CD1c-positive myeloid dendritic cell (primary cell): ENCODE results near the gene SCCPDH.
"Not testable (repeated sequence)": the region's sequence is repeated elsewhere in the genome, so short reads cannot be mapped to it uniquely, and the experiment has no call there.

ENCODE experiments used
- DNase-seq: peaks from one replicate; pipeline ENCODE4 v3.0.0-alpha.2; 2016; ENCODE audit errors: extremely low spot score

The SCCPDH gene

DNA sequence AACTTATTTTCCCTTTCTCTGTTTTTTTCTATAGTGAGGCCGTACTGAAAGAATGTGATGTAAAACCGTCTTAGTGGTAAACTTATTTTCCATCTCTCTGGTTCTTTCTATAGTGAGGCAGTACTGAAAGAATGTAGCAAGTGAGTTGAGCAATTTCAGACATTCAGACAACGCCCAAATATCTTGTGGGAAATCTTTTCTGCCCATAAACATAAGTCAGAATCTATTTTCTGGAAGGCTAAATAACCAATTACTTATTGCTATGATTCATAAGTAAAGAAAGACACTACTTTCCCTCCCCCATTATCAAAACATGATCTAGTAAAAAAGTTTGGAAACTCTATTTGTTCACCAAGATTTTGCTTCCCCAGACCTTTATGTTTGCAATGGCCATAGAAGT is 18.8 kb upstream of the SCCPDH start:
- DNase-seq = no peak

DNA sequence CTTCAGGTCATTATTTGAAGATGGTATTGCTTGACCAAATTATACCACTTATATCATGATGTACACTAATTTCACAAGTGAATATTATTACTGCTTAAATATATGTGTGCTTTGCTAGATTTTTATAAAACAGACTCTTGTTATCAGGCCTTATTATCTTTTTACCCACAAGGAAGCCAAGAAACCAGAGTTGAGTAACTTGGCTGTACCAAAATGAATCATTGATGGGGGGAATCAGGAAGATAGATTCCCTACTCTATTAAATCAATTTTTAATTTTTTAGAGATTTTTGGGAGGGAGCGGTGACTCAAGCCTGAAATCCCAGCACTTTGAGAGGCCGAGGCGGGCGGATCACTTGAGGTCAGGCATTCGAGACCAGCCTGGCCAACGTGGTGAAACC is 16.0 kb upstream of the SCCPDH start:
- DNase-seq = no peak

DNA sequence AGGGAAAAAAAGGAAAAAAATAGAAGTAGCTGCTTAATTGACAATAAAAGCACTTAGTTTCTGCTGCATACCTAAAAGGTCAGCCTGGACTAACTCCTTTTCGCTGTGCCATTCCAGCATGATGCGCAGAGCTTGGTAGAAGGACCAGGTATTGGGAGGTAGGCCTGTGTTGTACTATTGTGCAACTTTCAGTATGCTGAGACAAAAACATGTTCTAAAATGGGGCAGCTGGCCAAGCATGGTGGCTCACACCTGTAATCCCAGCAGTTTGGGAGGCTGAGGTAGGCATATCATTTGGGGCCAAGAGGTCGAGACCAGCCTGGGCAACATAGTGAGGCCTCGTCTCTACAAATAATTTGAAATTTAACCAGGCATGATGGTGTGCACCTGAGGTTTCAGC is 15.0 kb upstream of the SCCPDH start:
- DNase-seq = no peak

DNA sequence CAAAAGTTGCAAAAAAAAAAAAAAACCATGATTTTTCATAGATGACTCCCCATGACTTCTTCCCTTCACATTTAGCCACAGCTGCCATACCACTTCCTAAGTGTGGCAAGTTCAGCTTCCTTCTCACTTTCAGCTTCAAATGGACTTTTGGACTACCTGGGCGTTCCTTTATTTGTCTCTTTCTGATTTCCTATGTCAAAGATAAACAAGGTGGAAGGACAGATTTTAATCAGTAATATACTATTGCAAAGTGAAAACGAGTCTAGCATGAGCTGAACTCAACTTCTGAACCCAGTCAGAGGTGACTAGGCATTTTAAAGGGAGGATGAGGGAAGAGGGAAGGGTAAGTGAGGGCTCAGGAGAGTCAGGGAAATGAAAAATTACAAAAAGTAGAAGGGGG is 14.4 kb upstream of the SCCPDH start:
- no peak for DNase-seq

DNA sequence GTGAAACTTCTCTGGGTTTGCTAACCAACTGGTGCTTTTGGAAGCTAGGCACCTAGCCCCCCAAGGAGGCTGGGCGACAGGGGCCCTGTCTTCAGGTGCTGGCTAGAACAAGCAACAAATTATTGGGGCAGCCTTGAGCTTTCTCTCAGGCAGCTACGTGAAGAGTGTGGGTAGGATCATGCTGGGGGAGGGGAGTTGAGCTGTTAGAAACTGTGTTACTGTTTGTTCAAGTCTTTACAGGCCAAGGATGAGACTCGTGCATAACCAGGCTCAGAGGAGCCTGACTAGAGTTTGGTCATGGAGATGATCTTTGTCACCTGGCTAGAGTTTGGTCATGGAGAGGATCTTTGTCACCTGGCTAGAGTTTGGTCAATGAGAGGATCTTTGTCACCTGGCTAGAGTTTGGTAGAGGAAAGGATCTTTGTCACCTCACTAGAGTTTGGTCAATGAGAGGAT is 12.6 kb upstream of the SCCPDH start:
- DNase-seq = no peak

DNA sequence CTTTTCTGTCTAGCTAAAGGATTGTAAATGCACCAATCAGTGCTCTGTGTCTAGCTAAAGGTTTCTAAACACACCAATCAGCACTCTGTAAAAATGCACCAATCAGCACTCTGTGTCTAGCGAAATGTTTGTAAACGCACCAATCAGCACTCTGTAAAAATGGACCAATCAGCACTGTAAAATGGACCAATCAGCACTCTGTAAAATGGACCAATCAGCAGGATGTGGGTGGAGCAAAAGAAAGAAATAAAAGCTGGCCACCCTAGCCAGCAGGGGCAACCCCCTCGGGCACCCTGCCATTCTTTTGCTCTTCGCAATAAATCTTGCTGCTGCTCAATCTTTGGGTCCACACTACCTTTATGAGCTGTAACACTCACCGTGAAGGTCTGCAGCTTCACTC is 11.8 kb upstream of the SCCPDH start:
- DNase-seq = not testable (repeated sequence)

DNA sequence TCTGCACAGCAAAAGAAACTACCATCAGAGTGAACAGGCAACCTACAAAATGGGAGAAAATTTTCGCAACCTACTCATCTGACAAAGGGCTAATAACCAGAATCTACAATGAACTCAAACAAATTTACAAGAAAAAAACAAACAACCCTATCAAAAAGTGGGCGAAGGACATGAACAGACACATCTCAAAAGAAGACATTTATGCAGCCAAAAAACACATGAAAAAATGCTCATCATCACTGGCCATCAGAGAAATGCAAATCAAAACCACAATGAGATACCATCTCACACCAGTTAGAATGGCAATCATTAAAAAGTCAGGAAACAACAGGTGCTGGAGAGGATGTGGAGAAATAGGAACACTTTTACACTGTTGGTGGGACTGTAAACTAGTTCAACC is 4.8 kb upstream of the SCCPDH start:
- DNase-seq = not testable (repeated sequence)

DNA sequence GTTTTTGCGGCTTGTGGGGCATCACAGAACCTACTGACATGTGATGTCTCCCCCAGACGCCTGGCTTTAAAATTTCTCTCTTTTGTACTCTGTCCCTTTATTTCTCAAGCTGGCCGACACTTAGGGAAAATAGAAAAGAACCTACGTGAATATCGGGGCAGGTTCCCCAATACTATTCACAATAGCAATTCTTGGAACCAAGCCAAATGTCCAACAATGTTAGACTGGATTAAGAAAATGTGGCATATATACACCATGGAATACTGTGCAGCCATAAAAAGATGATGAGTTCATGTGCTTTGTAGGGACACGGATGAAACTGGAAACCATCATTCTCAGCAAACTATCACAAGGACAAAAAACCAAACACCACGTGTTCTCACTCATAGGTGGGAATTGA is 3.4 kb upstream of the SCCPDH start:
- DNase-seq = not testable (repeated sequence)

DNA sequence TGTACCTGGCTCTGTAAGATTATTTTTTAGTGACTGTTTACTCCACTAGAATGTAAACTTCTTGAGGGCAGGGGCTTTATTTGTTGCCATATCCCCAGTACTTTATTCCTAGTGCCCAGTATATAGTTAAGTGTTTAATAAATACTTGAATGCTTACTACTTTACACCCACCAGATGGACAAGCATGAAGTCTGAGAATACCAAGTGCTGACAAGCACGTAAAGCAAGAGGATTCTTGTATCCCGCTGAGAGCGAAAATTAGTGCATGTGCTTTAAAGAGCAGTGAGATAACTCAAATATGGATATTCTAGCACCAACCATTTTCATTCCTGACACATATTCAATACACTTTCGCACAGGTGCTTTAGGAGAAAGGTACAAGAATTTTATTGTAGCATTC is 1.5 kb upstream of the SCCPDH start:
- DNase-seq = no peak

DNA sequence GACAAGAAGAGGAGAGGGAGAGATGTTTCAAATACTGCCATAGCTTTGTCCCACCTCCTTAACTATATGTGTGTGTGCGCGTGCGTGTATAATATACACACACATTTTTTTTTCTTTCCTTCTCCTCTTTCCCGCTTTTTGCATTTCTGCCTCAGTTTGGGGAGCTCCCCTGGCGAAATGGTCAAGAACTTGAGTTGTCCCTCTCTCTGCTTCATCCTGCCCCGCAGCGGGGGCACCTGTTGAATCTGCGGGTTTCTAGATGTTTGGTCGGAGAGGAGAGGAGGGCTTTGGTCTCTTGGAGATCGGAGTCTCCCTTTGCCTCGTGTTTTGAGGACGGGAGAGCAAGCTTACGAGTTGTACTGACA is 504 bp downstream of the SCCPDH start:
- no peak for DNase-seq

DNA sequence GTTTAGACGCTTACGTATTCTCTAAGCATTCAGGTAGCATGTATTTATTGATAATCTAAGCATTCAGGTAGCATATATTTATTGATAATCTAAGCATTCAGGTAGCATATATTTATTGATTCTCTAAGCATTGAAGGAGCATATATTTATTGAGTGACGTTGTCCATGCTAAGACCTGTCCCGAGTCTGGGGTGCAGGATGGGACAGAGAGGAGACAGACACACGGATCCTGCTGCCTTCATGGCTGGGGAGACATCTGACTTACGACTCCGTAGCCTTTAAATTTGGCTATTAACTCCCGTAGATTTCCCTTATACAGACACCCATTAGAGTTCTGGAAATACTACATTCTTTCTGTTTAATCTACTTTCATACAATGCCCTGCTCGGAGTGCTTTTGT is 982 bp downstream of the SCCPDH start:
- no peak for DNase-seq

DNA sequence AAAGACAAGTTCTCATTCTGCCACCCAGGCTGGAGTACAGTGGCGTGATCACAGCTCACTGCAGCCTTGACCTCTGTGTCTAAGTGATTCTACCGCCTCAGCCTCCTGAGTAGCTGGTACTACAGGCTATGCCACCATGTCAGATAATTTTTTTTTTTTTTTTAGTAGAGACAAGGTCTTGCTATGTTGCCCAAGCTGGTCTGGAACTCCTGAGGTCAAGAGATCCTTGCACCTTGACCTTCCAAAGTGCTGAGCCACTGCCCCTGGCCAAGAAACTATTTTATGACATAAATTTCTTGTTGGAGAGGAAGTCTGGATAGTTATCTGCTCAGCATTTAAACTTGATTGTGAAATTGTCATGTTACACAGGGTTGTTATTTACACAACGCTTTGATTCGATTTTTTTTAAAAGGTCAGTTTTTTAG is 2.1 kb downstream of the SCCPDH start:
- peak; percentile 44 for DNase-seq

DNA sequence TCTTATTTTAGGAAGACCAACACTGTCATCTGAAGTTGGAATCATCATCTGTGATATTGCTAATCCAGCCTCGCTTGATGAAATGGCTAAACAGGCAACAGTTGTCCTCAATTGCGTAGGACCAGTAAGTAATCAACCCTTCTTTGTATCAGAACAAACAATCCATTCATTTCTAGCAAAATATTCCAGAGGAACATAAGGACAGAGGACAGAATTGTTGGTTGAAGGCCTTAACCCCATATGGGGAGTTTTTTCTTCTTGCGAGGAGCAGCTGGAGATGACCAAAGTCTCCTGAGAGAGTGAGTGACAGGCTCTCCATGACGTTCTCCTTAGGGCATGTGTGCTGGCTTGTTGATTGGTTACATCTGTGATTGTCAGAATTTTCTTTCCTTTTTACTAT is 2.7 kb downstream of the SCCPDH start:
- DNase-seq = no peak

DNA sequence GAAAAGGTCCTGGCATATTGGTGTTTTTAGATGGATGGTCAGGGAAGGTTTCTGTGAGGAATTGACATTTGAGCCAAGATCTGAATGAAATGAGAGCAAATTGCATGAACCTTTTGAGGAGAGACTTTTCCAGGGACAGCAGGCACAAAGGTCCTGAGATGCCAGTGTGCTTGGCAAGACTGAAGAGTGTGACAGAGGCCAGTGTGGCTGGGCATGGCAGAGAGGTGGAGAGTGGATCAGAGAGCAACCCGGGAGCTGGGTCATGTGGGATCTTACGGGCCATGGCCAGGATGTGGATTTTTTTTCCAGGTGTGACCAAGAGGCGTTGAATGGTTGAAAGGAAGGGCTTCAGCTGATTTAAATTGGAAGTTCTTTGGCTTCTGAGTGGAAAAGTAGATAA is 3.4 kb downstream of the SCCPDH start:
- no peak for DNase-seq

DNA sequence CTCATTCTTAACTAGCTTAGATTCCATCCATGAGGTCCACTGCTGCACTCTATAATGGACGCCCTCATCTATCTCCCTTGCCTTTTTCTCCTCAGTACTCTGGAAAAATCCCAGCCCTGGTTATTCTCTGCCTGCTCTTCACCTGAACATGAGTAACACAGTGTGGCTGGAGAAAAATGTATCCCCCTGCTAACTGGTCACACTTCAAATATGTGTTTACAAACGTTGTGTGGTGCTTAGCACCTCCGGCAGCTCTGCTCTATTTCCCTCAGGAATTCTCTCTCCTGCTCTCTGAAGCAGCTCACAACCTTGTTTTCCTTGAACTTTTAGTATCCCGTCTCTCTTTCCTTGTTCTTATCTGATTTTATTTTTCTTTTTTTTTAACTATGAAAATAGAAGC is 4.1 kb downstream of the SCCPDH start:
- DNase-seq = no peak

DNA sequence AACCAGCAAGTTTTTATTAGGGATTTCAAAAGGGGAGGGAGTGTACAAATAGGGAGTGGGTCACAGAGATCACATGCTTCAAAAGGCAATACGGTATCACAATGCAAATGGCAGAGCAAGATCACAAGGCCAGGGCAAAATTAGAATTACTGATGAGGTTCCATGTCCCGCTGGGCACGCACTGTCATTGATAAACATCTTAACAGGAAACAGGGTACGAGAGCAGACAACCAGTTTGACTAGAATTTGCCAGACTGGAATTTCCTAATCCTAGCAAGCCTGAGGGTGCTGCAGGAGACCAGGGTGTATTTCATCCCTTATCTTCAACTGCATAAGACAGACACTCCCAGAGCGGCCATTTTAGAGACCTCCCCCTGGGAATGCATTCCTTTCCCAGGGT is 4.8 kb downstream of the SCCPDH start:
- DNase-seq = not testable (repeated sequence)

DNA sequence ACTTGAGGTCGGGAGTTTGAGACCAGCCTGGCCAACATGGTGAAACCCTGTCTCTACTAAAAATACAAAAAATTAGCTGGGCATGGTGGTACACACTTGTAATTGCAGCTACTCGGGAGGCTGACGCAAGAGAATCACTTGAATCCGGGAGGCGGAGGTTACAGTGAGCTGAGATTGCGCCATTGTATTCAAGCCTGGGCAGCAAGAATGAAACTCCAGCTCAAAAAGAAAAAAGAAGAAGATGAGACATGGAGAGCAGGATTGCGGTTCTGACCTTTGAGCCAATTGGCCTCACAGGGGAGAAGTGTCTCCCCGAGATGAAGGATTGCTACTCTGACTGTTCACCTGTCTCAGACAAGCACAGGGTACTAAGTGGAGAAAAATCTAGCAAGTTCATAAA is 6.6 kb downstream of the SCCPDH start:
- peak; percentile 19 for DNase-seq

DNA sequence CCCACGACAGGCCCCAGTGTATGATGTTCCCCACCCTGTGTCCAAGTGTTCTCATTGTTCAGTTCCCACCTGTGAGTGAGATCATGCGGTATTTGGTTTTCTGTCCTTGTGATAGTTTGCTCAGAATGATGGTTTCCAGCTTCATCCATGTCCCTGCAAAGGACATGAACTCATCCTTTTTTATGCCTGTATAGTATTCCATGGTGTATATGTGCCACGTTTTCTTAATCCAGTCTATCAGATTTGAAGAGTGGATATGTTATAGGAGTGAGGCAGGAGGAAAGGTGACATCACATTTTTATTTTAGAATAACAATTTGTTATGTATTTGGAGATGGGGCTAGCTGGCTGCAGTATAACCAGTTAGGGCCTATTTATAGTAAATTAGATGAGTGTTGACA is 7.7 kb downstream of the SCCPDH start:
- DNase-seq = not testable (repeated sequence)

DNA sequence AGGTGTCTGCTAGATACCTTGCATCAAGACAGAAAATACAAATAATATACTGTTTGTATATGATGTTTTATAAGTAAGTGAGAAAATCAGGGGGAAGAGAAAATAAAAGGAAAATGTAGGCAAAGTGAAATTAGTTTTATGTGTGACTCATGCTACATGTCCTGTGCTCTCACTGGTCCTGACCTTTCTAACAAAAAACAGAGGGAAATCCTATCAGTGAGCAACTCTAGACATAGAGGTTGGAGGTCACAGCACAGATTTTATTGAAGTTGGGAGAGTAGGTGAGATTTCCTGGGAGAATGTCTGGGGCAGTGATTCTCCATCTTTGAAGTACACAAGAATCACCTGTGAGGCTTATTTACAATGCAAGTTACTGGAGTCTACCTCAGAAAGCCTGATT is 9.5 kb downstream of the SCCPDH start:
- no peak for DNase-seq

DNA sequence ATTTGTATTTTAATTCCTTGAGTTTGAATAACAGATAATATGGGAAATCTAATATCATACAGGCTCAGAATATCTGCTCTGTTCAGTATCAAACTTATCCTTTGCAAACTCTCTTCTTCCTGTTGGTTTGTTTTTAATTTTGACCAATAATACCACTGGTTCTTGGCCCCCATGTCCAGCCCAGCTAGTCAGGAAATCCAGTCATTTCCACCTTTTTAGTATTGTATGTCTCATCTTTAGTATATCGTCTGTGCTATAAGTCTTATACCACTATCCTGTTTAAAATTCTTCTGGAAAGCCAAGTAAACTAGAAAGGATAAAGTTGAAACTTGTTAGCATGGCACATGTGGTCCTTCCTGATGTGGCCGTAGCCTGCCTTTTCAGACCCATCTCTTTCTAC is 10.7 kb downstream of the SCCPDH start:
- no peak for DNase-seq

DNA sequence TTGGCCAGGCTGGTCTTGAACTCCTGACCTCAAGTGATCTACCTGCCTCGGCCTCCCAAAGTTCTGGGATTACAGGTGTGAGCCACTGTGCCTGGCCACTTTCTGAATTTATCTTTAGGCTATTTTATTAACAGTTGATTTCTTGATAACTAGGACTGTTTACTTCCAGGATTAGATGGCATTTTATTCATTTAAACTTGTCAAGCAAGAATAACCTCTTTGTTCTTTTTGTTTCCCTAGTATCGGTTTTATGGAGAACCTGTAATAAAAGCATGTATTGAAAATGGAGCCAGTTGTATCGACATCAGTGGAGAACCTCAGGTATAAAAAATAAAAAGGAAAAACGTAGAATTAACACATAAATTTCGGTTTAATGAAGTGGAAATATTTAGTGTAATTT is 11.5 kb downstream of the SCCPDH start:
- DNase-seq = no peak

DNA sequence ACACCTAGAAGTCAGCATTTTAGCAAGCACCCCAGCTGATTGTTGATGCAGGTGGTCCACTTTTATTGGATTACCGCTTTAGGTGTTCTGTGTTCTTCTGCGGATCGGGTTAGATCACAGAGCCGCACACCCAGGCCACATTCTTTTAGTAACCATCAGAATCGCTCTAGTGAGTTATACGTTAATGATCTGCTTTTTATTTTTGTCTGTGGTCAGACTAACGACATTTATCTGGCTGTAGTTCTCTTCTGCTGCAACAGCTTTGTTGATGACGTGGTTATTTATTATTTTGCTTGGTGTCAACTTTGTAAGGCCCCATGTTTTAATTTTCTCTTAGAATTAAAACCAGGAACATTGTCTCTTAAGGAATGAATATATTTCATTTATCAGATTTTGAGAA is 18.2 kb downstream of the SCCPDH start:
- DNase-seq = no peak

DNA sequence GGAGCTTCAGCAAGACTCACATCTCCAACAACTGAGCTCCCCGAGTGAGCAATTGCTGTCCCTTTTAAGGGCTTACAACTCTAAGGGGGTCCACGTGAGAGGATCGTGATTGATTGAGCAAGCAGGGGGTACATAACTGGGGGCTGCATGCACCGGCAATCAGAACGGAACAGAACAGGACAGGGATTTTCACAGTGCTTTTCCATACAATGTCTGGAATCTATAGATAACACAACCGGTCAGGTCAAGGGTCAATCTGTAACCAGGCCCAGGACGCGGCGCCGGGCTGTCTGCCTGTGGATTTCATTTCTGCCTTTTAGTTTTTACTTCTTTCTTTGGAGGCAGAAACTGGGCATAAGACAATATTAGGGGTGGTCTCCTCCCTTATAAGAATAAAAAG is 21.9 kb downstream of the SCCPDH start:
- DNase-seq = not testable (repeated sequence)

DNA sequence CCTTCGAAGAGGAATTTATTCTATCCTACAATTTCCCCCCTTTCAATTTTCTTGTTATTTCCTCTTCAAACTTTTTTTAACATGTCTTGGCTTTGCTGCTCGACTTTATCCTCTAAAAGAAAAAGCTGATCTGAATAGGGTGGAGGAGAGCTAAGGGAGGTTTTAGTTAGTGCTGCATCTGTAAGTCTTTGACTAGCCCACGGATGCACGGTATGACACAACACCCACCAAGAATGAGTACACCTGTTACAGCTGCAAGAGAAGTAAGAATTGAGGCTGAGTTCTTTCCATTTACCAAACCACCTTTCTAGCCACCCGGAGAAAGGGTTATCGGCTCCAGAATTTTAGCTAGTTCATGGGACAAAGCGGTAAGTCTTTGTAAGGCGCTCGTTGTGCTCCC is 23.8 kb downstream of the SCCPDH start:
- DNase-seq = no peak

DNA sequence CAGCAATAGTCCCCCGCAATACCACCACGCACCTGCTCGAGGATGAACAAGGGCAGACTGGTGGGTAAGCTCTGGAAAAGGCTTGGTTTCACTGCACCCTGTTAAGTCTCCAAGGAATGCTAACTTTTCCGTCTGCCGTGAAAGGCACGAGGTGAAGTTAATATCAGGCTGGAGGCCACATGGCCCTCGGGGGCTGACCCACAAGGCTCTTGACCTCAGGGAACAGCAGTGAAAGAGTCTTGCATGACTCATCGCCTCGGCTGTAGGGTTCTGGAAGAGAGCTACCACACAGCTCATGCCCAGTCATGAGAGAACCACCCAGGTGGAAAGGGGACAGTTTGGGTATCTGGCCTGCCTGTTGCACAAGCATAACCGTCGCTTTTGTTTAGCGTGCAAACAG is 24.7 kb downstream of the SCCPDH start:
- no peak for DNase-seq
